Measurements from ENCODE around the gene CDK5RAP2.

CDK5RAP2 gene

DNA sequence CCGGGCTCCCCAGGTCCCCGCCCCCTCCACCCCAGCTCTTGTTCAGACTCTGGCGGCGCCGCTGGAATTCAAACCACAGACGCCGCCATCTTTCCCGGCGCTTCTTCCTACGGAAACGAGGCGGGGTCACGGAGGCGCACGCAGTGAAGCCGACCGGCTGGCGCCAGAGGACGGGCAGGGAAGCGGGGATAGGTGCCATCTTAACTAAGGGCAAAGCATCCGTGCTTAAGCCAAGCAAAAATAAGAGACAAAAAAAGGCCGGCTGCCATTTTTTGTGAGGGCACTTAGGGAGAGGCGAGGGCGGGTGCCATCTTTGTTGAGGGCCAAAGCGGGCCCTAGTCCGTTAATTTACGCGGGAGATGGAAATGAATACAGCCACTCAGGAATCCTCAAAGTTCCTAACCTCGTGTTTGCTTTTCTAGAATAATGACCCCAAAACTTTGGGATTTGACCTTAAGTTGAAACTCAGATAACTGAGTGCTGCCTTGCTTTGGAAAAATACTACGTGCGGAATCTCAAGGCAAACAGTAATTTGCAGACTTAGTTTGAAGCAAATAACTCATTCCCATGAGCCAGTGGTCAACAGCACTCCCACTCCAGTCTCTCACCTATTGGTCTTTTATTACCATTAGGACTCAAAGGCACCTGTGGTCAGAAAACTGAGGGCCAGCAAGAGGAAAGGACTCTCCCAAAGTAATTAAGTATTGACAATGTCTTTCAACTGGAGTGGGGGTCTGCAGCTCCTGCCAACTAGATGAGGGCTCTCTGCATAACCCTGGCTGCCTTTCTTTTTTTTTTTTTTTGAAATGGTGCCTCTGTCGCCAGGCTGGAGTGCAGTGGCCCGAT, at the start of gene CDK5RAP2:
CDK5RAP2 (minus strand) TSS at position 117 of the 846 bp plus-strand sequence. CDS start 189 bp downstream, outside the sequence.
- DNase-seq = peak; percentile 97 to 98 (median 98)

DNA sequence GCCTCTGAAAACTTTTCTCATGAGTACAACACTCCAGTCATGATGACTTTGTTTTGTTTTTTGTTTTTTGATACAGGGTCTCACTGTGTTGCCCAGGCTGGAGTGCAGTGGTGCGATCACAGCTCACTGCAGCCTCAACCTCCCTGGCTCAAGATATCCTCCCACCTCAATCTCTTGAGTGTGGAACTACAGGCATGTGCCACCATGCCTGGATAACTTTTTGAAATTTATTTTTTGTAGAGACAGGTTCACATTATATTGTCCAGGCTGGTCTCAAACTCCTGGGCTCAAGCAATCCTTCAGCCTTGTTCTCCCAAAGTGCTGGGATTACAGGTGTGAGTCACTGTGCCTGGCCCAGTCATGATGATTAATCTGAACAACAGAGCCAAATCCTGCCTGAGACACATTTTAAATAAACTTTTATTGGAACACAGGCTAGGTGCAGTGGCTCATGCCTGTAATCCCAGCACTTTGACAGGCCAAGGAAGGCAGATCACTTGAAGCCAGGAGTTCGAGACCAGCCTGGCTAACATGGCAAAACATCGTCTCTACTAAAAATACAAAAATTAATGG, 49.0 kb upstream of the CDK5RAP2 start:
- peak in 2 of 3 donors; percentile 21 to 39 for DNase-seq

DNA sequence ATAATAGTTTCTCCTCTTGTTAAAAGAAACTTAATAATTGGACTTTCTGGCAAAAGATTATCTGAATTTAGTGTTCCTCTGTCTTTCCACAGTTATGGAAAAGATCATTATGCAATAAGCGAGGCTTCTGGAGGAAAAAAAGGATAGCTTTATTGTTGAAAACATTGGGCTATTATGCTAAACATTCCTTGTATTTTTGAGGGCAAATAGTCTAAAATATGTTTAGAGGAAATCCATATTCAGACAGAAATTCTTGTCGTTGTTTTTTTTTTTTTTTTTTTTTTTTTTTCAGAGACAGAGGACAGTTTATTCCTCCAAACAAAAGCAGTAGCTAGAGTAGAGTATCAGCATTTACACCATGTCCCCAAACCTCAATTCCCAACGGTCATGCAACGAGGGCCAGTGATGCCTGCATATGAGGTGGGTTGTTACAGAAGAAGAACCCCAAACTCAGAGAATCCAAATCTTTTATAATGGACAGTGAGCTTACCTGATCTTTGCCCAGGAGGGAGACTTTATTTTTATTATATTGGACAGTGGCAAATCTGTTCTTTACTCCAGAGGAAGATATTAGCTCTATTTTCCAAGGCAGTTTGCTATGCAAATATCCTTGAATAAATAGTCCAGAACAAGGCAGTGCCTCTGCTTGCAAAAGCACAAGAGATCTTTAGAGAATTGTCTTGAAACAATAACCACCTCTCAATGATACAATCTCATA, 48.4 kb upstream of the CDK5RAP2 start:
- DNase-seq = no peak

DNA sequence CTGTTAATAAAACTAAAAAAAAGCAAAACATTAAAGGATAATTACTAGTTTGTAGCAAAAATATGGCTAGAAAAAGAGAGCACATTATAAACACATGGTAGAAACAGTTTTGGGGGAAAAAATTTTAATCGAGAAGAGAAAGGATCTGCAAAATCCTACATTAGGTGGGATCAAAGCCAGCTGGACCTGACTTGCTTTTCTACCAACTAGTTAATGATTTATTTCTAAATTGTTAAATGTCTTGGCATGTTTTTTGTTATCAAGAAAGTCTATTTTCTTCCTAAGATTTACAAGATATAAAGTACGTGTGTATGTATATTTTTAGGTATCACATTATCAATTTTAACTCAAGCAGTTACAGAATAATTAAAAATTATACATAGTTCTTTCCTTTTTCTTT, 47.1 kb upstream of the CDK5RAP2 start:
- no peak for DNase-seq

DNA sequence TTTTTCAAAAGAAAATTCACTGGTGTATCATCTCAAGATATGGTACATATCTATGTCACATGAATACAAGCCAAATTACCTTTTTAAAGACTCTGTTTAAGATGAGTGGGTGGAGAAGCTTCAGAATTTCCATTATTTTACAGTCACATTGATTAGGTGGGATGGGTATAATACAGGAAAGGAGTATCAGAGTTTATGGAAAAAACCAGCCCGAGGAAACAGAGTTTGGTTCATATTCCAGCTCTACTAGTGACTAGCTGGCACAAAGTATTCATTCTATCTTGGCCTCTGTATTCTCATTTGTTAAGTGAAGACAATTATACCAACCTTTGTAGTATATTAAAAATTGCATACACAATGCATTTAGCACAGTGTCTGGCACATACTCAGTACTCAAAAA, 46.5 kb upstream of the CDK5RAP2 start:
- DNase-seq = no peak

DNA sequence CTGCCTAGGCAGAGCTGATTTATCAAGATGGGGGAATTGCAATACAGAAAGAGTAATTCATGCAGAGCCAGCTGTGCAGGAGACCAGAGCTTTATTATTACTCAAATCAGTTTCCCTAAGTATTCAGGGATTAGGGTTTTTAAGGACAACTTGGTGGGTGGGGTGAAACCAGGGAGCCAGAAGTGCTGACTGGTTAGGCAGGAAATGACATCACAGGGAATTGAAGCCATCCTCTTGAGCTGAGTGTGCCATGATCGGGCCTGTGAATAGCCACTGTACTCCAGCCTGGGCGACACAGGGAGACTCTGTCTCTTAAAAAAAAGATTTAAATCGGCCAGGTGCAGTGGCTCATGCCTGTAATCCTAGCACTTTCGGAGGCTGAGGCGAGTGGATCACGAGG, 45.3 kb upstream of the CDK5RAP2 start:
- peak; percentile 53 to 64 (median 57) for DNase-seq

DNA sequence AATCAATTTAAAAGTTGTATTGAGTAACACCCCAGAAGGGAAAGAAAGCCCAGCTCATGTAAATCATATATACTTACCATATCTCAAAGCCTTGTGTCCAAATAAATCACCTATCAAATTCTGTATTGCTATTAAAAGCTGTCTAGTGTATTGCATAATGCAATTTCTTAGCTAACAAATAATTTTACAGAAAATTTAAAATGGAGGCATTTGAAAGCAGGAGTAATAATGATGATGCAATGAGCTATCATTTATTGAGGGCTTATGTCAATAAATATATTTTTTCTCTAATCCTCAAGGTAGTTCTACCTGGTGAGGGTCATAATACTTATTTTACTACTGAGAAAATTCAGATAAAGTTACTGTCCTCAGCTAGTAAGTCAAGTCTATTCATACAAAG, 42.8 kb upstream of the CDK5RAP2 start:
- DNase-seq = no peak

DNA sequence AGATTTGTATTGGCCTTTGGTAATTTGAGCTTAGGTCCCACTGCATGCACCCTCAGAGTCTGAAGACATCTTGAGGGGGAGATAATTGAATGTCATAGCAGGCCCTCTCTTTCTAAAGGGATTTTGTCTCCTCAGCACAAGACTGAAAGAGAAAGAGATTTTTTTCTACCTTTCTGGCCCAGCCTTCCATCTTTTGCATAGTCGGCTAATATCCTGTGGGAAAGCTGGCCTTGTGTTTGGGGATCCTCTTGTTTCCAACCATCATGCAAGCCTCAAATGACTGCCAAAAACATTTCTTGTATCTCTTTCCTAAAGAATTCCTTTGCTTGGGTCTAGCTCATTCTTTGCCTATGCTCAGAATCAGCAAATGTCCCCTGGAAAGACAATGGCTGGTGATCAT, 42.0 kb upstream of the CDK5RAP2 start:
- no peak for DNase-seq

DNA sequence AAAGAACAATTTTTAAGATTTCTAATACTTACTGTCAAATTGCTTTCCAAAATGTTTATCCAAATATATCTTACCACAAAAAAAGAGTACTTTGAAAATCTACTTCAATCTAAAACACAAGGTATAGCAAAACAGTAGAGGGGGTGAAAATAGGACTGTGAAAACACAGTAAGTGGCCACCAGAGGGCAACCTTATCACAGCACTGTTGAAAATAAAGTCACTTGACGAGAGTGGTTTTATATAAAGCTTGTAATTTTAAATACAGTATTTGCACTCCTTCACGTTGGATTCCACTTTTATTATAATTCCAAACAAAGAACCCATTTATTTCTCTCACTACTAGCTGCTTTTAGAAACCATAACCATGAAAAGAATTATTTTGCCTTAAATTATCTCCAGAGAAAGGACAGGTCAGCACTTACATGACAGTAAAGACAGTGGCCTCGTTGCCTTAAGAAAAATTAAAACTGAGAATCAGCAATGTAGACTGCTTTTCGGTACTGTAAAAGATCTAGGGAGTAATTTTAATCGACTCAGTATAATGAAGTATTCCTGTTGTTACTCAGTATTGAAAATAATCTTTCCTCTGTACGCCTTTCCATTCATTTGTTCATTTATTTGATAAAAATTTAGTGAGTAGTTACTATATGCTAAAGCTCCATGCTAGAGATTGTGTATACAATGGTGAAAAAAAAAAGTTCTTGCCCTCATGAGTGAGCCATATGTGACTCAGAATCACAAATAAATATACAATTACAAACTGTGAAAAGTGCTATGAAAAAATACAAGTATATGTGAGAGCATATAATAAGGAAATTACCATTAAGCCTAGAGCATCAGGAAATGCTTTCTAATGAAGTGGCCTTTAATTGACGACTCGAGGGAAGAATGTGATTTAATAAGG, 40.0 kb upstream of the CDK5RAP2 start:
- peak; percentile 78 to 86 (median 82) for DNase-seq

DNA sequence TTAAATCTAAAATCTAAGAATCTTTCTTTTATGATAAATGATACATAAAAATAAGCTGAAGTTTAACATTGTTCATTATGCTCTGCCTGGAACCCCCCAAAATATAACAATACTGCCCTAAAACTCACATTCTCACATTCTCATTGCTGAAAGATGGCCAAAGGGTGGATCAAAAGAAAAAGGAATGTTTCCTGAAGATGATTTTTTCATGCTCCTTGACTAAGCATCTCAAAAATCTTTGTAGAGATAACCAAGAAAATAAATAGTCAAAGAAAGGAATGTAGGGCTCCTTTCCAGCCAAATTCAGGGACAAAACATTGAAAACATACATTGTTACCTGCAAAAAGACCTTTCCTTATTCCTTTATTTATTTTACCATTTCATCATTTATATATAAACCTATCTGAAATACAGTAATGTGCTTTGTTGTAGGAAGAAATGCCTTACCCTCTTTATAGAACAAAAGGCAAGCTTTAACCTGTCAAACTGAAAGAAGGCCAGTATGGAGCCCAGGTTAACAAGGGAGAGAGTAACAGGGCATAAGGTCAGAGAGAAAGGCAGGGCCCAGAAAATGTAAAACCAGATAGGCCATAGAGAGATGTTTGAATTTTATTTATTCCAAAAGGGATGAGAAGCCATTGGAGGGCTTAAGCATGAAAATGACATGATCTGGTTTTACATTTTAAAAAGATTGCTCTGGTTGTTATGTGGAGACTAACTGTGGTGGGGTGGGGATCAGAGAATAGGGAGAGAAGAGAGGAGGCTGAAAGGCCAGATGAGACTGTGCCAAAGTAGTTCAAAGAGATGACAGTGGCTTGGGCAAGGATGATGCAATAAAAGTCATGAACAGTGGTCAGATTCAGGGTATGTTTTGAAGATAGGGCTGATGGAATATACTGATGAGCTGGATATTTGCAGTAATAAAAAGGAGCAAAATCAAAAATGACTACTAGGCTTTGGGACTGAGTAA, 37.3 kb upstream of the CDK5RAP2 start:
- DNase-seq = no peak

DNA sequence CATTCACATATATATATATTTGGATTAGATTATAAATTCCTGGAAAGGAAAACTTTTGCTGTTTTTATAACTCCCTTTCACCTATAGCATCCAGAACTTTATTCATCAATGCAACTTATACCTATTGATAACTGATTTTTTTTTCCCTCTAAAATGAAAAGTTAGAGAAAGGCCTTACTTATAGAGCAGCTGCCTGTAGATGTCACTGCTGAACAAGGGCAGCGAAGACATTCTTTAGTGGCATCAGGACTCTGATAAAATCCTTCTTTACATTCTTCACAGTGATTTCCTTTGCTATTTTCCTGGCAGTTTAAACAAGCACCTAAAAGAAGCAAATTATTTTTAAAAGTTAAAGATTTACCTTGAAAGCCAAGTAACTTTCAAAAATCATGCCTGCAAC, 32.3 kb upstream of the CDK5RAP2 start:
- DNase-seq = no peak

DNA sequence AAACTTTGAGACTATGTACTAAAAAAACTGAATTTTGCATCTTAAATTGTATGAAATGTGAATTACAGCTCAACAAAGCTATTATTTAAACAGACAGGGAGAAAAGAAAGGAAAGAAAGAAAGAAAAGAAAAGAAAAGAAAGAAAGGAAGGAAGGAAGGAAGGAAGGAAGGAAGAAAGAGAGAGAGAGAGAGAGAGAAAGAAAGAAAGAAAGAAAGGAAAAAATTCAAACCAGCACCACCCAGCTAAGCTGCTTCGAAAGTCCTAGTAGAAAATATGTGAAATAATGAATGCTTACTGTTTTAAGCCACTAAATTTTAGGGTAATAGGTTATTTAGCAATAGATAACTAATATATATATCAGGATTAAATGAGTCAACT, 31.7 kb upstream of the CDK5RAP2 start:
- no peak for DNase-seq

DNA sequence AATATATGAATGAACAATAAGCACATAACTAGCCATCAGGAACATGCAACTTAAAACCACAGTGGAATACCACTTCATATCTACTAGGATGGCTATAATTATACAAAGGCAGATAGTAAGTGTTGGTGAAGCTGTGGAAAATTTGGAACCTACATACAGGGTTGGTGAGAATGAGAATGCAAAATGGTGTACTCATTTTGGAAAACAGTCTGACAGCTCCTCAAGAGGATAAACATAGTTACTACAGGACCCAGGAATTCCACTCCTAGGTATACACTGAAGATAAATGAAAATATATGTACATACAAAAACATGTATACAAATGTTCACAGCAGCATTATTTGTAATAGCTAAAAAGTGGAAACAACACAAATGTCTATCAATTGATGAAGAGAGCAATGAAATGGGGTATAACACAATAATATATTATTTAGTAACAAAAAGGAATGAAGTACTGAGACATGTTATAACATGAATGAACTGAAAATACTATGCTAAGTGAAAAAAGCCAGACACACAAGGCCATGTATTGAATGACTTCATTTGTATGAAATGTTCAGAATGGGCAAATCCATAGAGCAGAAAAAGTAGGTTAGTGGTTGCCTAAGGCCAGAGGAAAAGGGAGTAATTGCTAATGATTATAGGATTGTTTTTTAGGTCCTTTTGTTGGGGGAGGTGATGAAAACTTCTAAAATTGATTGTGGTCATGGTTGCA, 31.2 kb upstream of the CDK5RAP2 start:
- DNase-seq = peak in 2 of 3 donors; percentile 17 to 41

DNA sequence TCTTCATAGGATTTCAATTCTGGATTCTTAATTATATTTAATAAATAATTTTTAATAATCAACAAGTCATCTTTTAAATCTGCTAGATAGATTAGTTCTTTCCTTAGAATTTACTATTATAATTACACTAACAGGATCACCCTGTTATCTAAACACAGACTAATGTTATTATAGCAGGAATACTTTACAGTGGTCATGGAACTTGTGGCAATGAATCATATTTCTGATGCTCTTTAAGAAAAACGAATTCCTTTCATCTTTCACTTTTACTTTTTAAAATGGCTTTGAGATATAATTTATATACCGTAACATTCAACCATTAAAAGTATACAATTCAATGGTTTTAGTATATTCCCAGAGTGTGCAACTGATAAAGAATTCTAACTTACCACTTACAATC, 29.7 kb upstream of the CDK5RAP2 start:
- no peak for DNase-seq

DNA sequence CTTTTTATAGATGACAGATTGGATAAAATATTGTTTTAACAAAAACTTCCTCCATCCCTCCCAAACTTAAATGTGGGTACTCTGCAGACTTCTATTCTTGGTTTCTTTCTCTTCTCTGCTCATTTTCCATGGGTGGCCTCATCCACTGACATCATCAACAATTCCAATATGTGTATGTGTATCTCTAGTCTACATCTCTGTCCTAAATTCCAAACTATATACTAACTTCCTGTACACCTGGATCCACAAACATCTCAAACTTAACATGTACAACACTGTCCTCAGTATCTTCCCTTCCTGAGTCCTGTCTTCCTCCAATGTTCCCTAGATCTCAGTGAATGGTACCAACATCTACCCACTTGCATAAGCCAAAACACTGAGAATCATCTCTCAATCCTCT, 28.5 kb upstream of the CDK5RAP2 start:
- DNase-seq = no peak

DNA sequence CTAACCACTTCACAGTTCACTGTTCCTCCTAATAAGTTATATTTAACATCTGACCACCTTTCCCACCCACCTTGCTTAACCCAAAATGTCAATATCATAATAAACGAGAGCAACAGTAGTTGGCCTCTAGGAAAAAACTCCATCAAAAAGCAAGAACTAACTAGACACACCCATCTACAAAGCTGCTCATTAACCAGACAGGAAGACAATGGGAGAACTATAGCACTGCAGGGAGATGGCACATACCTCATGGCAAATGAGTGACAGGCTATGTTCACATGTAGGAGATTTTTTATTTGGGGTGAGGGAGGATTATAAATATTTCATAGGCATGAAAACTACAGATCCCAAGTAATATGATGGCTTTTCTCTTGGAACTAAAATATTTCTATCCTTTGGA, 23.6 kb upstream of the CDK5RAP2 start:
- DNase-seq = no peak

DNA sequence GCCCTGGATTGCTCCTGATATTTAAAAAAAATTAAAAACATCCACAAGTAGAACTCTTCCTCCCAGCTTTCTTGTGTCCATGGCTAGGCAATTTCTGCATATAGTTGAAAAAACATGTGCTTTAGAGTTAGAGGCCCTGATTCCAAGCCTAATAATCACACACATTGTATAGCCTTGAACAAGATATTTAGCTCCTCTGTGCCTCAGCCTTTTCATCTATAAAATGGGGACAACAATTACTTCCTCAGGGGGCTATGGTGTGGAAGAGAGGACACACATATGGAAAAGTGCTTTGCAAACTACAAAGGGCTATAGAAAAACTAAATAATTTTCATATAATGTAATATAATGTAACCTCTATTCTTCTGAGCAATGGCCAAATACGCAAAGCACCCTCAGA, 23.0 kb upstream of the CDK5RAP2 start:
- DNase-seq = no peak

DNA sequence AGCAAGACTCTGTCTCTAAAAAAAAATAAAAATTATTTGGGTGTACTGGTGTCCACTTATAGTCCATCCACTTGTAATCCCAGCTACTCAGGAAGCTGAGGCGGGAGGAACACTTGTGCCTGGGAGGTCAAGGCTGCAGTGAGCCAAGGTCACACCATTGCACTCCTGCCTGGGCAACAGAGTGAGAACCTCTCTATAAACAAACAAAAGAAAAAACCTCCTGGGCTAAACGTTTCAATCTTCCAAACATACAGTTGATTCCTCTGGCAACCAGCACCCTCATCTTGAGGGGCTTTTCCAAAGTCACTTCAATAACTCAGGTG, 13.9 kb upstream of the CDK5RAP2 start:
- DNase-seq = no peak

DNA sequence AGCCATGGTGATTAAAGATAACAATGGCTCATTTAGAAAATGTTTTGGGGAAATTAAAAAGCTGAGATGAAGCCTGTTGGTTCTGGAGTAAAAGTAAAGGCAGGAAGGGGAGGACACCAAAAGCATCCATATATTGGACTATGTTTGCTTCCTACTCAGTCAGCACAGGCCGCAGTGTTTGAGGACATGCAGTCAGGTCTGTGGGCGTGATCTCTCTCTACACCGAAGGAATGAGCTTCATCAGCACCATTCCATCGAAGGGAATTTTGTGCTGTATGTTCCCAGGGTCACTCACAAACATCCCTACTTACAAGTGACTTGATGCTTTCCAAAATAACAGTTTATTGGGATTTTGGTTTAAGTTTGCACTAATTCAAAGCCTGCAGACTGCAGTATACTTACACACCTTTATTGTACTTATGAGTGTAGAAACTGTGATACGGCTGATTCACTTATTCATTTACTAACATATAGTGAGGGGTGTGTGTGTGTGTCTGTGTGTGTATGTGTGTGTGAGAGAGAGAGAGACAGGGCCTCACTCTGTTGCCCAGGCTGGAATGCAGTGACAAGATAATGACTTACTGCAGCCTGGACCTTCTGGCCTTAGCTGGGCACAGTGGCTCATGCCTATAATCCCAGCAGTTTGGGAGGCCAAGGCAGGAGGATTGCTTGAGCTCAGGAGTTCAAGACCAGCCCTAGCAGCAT, 13.4 kb upstream of the CDK5RAP2 start:
- no peak for DNase-seq

DNA sequence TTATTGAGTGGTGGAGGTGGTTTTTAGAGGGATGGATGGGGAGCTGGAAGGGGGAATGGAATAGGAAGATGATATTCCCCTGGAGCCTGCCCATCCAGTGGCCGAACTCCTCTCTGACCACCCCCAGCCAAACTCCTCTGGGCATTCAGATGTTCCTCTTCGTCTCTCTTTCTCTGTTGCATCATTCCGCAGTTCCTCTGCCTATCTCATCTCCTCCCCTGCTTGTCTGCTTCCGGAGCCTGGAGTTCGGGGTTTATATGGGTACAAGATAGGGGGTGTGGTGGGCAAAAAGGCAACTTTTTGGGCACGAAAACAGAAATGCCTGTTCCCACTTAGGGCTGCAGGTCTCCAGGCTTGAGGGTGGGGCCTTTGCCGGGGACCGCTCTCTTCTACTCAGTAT, 12.2 kb upstream of the CDK5RAP2 start:
- DNase-seq = no peak

Measured in suppressor macrophage treated with lipopolysaccharide for 1 hour (primary cell).